Upper lobe of left lung (tissue), 6 donors: ENCODE data around the gene EXOC3L2. TPM values are rescaled to one million over a fixed set of nuclear protein-coding genes. Genes with fewer than 3 reads are reported as not detected.

Experiments used
- ATAC-seq, 2 donors: fragments of 200-7000 bp; cut with Tn5 transposase; one replicate each; pipeline ENCODE4 v1.9.1; 2022; ENCODE audit warnings: mild to moderate bottlenecking in 2 of 2, moderate library complexity in 2 of 2; ENCODE audit not compliant: low FRiP score in 2 of 2
- DNase-seq, 2 donors: peaks; one replicate each; pipeline ENCODE4 v3.0.0-alpha.2; 2019 to 2020
- H3K27ac ChIP-seq, 4 donors: fragments of 200-600 bp; sonication (generic); one replicate each; pipeline ENCODE4 v1.5.1; 2016 to 2019
- H3K27me3 ChIP-seq, 4 donors: fragments of 200-600 bp; sonication (generic); one replicate each; pipeline ENCODE4 v1.5.1; 2017 to 2019
- H3K36me3 ChIP-seq, 4 donors: fragments of 200-600 bp; sonication (generic); one replicate each; pipeline ENCODE4 v1.5.1; 2016 to 2019
- H3K4me1 ChIP-seq, 4 donors: fragments of 200-600 bp; sonication (generic); one replicate each; pipeline ENCODE4 v1.5.1; 2018 to 2019
- H3K4me3 ChIP-seq, 4 donors: fragments of 200-600 bp; sonication (generic); one replicate each; pipeline ENCODE4 v1.5.1; 2017 to 2019; ENCODE audit warnings: mild to moderate bottlenecking in 2 of 4, moderate library complexity in 1 of 4
- H3K9me3 ChIP-seq, 4 donors: fragments of 200-600 bp; sonication (generic); one replicate each; pipeline ENCODE4 v1.5.1; 2018 to 2019
- CTCF ChIP-seq, 6 experiments: fragments of 450-650 bp in 4 of 6; fragments of 200-600 bp in 2 of 6; sonication (generic) in 2 of 6; IDR thresholded peaks; one replicate each; pipeline ENCODE4 v1.5.1; 2016 to 2019; ENCODE audit warnings: antibody characterized with exemption in 6 of 6
- EP300 ChIP-seq, 4 donors: sonication (generic); formaldehyde crosslinking; IDR thresholded peaks; one replicate each; pipeline ENCODE4 v1.5.1; 2017; ENCODE audit warnings: antibody characterized with exemption in 4 of 4, control low read depth in 2 of 4
- POLR2A ChIP-seq, 4 donors: fragments of 450-650 bp; IDR thresholded peaks; one replicate each; pipeline ENCODE4 v1.5.1; 2016 to 2017; ENCODE audit warnings: antibody characterized with exemption in 4 of 4, mild to moderate bottlenecking in 2 of 4
- POLR2AphosphoS5 ChIP-seq, 2 donors: sonication (generic); formaldehyde crosslinking; IDR thresholded peaks; one replicate each; pipeline ENCODE4 v1.5.1; 2017; ENCODE audit warnings: antibody characterized with exemption in 2 of 2
- WGBS, 2 donors: methylation state at CpG; one replicate each; pipeline ENCODE4 v1.1.5; 2017 to 2018; 5-methylcytosine and 5-hydroxymethylcytosine counted together
- total RNA-seq, 6 donors: library from RNA; depleted of rRNA in 4 of 6; stranded (reverse); fragments of >200 nt in 4 of 6; gene quantifications; one replicate each; pipeline versions ENCODE4 v1.1.0 to v1.2.1, GENCODE V29; 2016 to 2021
- donor health status: DM: no; HTN: no; CAD: no; lungs with moderate emphysema.
- donor health status: DM: no; HTN: yes; CAD: no; lungs with severe emphysema.

Gene EXOC3L2
- total RNA-seq, 6 donors from 2014 or later = 1.1 to 10.0 (median 2.7) TPM

GRCh38 chr19:45258862-45259261, 13.7 kb upstream of the EXOC3L2 start:
- H3K27ac ChIP-seq = no peak overlapping the region
- ATAC-seq = no peak

DNA sequence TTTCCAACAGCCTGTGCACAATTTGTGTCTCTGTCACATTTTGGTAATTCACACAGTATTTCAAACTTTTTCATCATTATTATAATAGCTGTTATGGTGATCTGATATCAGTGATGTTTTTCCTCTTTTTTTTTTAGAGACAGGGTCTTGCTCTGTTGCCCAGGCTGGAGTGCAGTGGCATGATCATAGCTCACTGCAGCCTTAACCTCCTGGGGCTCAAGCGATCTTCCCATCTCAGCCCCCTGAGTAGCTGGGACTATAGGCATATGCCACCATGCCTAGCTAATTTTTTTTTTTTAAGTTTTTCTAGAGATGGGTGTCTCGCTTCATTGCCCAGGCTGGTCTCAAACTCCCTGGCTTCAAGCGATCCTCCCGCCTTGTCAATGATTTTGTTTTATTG, 11.6 kb upstream of the EXOC3L2 start:
- DNase-seq (no peak), ATAC-seq (no peak)
- peaks cover 0 to 6% (median 2%) of the 10 kb centered on the region in 4 donors for H3K36me3 ChIP-seq
- no peaks in the 10 kb centered on the region for H3K27me3 ChIP-seq
- peaks cover 17 to 27% (median 24%) of the 10 kb centered on the region in 4 donors for H3K4me1 ChIP-seq
- H3K4me3 ChIP-seq = no peak overlapping the region
- WGBS, 2 donors = 97% methylated on average over 4 of the region's 4 CpGs
- no peaks in the 10 kb centered on the region for H3K9me3 ChIP-seq
- no peak for TF ChIP-seq POLR2AphosphoS5 (IDR thresholded peaks at IDR 0.05)
- no peak for TF ChIP-seq CTCF (IDR thresholded peaks at IDR 0.05)
- no peak for TF ChIP-seq POLR2A (IDR thresholded peaks at IDR 0.05)
- no peak for TF ChIP-seq EP300 (IDR thresholded peaks at IDR 0.05)
- no peak overlapping the region for H3K27ac ChIP-seq

More at GRCh38 chr19:45258862-45259261, 13.7 kb upstream of the EXOC3L2 start:
- Histone ChIP-seq H3K4me1 (peaks cover 0 to 6% (median 4%) of the 10 kb centered on the region in 4 donors), H3K36me3 (peaks cover 0 to 10% (median 3%) of the 10 kb centered on the region in 4 donors), H3K4me3 (no peak overlapping the region), H3K9me3 (no peaks in the 10 kb centered on the region), H3K27me3 (no peaks in the 10 kb centered on the region)
- TF ChIP-seq POLR2A (IDR thresholded peaks at IDR 0.05) (no peak), EP300 (IDR thresholded peaks at IDR 0.05) (no peak), CTCF (IDR thresholded peaks at IDR 0.05) (no peak), POLR2AphosphoS5 (IDR thresholded peaks at IDR 0.05) (no peak)
- peak in 1 of 2 donors; percentile 69 for DNase-seq
- WGBS, 2 donors = 93 to 98% methylated on average over 6 to 17 of the region's 19 CpGs

DNA sequence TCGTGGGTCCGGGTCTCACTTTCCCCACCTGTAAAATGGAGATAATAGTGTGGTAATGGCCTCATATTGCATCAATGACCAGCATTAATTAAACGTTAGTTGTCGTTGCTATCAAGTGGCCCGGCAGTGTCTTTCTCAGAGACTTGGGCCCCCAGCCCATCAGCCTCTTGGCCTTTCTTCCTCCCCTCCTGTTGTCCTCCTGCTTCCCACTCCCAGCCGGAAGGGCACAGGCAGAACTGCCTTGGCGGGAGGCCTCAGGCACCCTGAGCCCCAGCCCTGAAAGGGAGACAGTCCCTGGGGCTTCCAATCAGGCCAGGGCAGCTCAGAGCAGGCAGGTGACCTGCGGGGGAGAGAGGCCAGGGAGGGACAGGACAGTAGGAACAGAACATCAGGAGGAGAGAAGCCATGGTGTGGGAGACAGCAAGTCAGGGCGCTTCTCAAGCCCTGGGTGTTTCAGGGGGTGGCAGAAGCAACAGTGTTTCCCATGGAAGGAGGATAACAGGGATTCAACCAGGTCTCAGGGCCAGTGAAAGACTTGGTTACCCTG, 10.5 kb upstream of the EXOC3L2 start:
- H3K27ac ChIP-seq = no peak overlapping the region
- H3K4me1 ChIP-seq = peaks cover 17 to 31% (median 25%) of the 10 kb centered on the region in 4 donors
- H3K36me3 ChIP-seq = peaks cover 0 to 6% (median 2%) of the 10 kb centered on the region in 4 donors
- H3K27me3 ChIP-seq = no peaks in the 10 kb centered on the region
- DNase-seq = peak in 1 of 2 donors; percentile 32
- TF ChIP-seq EP300 (IDR thresholded peaks at IDR 0.05) (no peak), POLR2A (IDR thresholded peaks at IDR 0.05) (no peak), CTCF (IDR thresholded peaks at IDR 0.05) (no peak), POLR2AphosphoS5 (IDR thresholded peaks at IDR 0.05) (no peak)
- no peaks in the 10 kb centered on the region for H3K9me3 ChIP-seq
- 87 to 88% methylated on average over 9 of the region's 9 CpGs for WGBS, 2 donors
- no peak overlapping the region for H3K4me3 ChIP-seq
- ATAC-seq = no peak

GRCh38 chr19:45254044-45254531, 8.9 kb upstream of the EXOC3L2 start:
- DNase-seq (peak in 1 of 2 donors; percentile 82), ATAC-seq (no peak)
- no peak overlapping the region for H3K4me3 ChIP-seq
- H3K36me3 ChIP-seq = peaks cover 0 to 3% (median under 1%) of the 10 kb centered on the region in 4 donors
- H3K9me3 ChIP-seq = no peaks in the 10 kb centered on the region
- 78% methylated on average over 9 of the region's 11 CpGs; no CpG with 5 or more reads in 1 of the 2 donors for WGBS, 2 donors
- H3K4me1 ChIP-seq = peaks cover 22 to 38% (median 30%) of the 10 kb centered on the region in 4 donors
- no peak for TF ChIP-seq POLR2A (IDR thresholded peaks at IDR 0.05)
- peak in 1 of 6 experiments; percentile 6 for TF ChIP-seq CTCF (IDR thresholded peaks at IDR 0.05)
- no peak for TF ChIP-seq EP300 (IDR thresholded peaks at IDR 0.05)
- H3K27ac ChIP-seq = no peak overlapping the region
- no peaks in the 10 kb centered on the region for H3K27me3 ChIP-seq
